ENCODE results near the gene LY86.

The LY86 gene

GRCh38 chr6:6619021-6619794, 30.7 kb downstream of the LY86 start:
- TF ChIP-seq POLR2AphosphoS5 (IDR thresholded peaks at IDR 0.05; ENCODE audit: low read depth, low read length) (no peak), SIN3A (IDR thresholded peaks at IDR 0.05; ENCODE audit: borderline replicate concordance, insufficient read depth, low read length) (no peak), FOXP2 (optimal IDR thresholded peaks at IDR 0.05; ENCODE audit: borderline replicate concordance, extremely low read depth, extremely low read length, insufficient read depth) (no peak)

- no peak for TF ChIP-seq TAF1 (IDR thresholded peaks at IDR 0.05; ENCODE audit: borderline replicate concordance, insufficient read depth, low read length)
- TF ChIP-seq SIN3A (IDR thresholded peaks at IDR 0.05; ENCODE audit: borderline replicate concordance, insufficient read depth, low read length), result no peak
- no peak for TF ChIP-seq POLR2AphosphoS5 (IDR thresholded peaks at IDR 0.05; ENCODE audit: low read depth, low read length)
- TF ChIP-seq FOXP2 (optimal IDR thresholded peaks at IDR 0.05; ENCODE audit: borderline replicate concordance, extremely low read depth, extremely low read length, insufficient read depth), result no peak
- TF ChIP-seq REST (IDR thresholded peaks at IDR 0.05; ENCODE audit: insufficient read depth in 1 of 2, low read depth in 2 of 2, low read length in 2 of 2), result no peak
Observed at GRCh38 chr6:6620766-6621425, 32.4 kb downstream of the LY86 start.

GRCh38 chr6:6622501-6622900, 34.0 kb downstream of the LY86 start:
- TF ChIP-seq POLR2AphosphoS5 (IDR thresholded peaks at IDR 0.05; ENCODE audit: low read depth, low read length) (no peak), TAF1 (IDR thresholded peaks at IDR 0.05; ENCODE audit: borderline replicate concordance, insufficient read depth, low read length) (no peak), SIN3A (IDR thresholded peaks at IDR 0.05; ENCODE audit: borderline replicate concordance, insufficient read depth, low read length) (no peak), FOXP2 (optimal IDR thresholded peaks at IDR 0.05; ENCODE audit: borderline replicate concordance, extremely low read depth, extremely low read length, insufficient read depth) (no peak), REST (IDR thresholded peaks at IDR 0.05; ENCODE audit: insufficient read depth in 1 of 2, low read depth in 2 of 2, low read length in 2 of 2) (no peak)

- no peak for TF ChIP-seq POLR2AphosphoS5 (IDR thresholded peaks at IDR 0.05; ENCODE audit: low read depth, low read length)
- no peak for TF ChIP-seq SIN3A (IDR thresholded peaks at IDR 0.05; ENCODE audit: borderline replicate concordance, insufficient read depth, low read length)
- no peak for TF ChIP-seq REST (IDR thresholded peaks at IDR 0.05; ENCODE audit: insufficient read depth in 1 of 2, low read depth in 2 of 2, low read length in 2 of 2)
- no peak for TF ChIP-seq TAF1 (IDR thresholded peaks at IDR 0.05; ENCODE audit: borderline replicate concordance, insufficient read depth, low read length)
- no peak for TF ChIP-seq FOXP2 (optimal IDR thresholded peaks at IDR 0.05; ENCODE audit: borderline replicate concordance, extremely low read depth, extremely low read length, insufficient read depth)
Observed at GRCh38 chr6:6623553-6623952, 35.0 kb downstream of the LY86 start.

GRCh38 chr6:6624269-6624990, 35.9 kb downstream of the LY86 start:
- TF ChIP-seq TAF1 (IDR thresholded peaks at IDR 0.05; ENCODE audit: borderline replicate concordance, insufficient read depth, low read length) (no peak), SIN3A (IDR thresholded peaks at IDR 0.05; ENCODE audit: borderline replicate concordance, insufficient read depth, low read length) (no peak), FOXP2 (optimal IDR thresholded peaks at IDR 0.05; ENCODE audit: borderline replicate concordance, extremely low read depth, extremely low read length, insufficient read depth) (no peak), REST (IDR thresholded peaks at IDR 0.05; ENCODE audit: insufficient read depth in 1 of 2, low read depth in 2 of 2, low read length in 2 of 2) (no peak)

Data from PFSK-1 (cell line).